Activated T-helper 2 cell treated with anti-CD3 and anti-CD28 coated beads, Interferon-gamma antibody, Interleukin-2, Interleukin-4, amounts not matched to agents 10 μg/mL and 5 μg/mL and 100 μg/mL, durations not matched to agents 14 hours and 24 hours and 36 hours (primary cell): ENCODE results near the gene MCEE. TPM values are rescaled to one million over a fixed set of nuclear protein-coding genes. Genes with fewer than 3 reads are reported as not detected.
"Not testable (repeated sequence)": the region's sequence is repeated elsewhere in the genome, so short reads cannot be mapped to it uniquely, and the experiment has no call there.

Source experiments
- DNase-seq: peaks from one replicate; pipeline ENCODE4 v3.0.0; 2021; ENCODE audit warnings: low spot score
- H3K27ac Mint-ChIP-seq: one replicate; pipeline ENCODE4 v1.8.0; 2021; ENCODE audit warnings: mixed read lengths
- H3K27me3 Mint-ChIP-seq: one replicate; pipeline ENCODE4 v1.8.0; 2021; ENCODE audit warnings: low read depth, mixed read lengths
- H3K36me3 Mint-ChIP-seq: one replicate; pipeline ENCODE4 v1.8.0; 2021; ENCODE audit warnings: low read depth, mixed read lengths
- H3K4me1 Mint-ChIP-seq: one replicate; pipeline ENCODE4 v1.8.0; 2021; ENCODE audit warnings: low read depth, mixed read lengths
- H3K4me3 Mint-ChIP-seq: one replicate; pipeline ENCODE4 v1.8.0; 2021; ENCODE audit warnings: low read depth, mild to moderate bottlenecking, moderate library complexity, mixed read lengths
- H3K9me3 Mint-ChIP-seq: one replicate; pipeline ENCODE4 v1.8.0; 2021; ENCODE audit warnings: mixed read lengths
- intact Hi-C: fragments of 100-400 bp; cut with micrococcal nuclease; formaldehyde crosslinking; loops from one replicate; pipeline ENCODE4 v1.15.1; 2023
- total RNA-seq: library from RNA; stranded (reverse); gene quantifications from 2 replicates; pipeline ENCODE4 v1.2.3, GENCODE V29; 2022

MCEE gene
- total RNA-seq, 1 donor from 2014 or later = 12.8 TPM

DNA sequence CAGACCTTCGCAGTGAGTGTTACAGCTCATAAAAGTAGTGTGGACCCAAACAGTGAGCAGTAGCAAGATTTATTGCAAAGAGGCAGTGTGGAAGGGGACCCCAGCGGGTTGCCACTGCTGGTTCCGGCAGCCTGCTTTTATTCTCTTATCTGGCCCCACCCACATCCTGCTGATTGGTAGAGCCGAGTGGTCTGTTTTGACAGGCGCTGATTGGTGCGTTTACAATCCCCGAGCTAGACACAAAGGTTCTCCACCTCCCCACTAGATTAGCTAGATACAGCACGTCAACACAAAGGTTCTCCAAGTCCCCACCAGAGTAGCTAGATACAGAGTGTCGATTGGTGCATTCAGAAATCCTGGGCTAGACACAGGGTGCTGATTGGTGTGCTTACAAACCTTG is 38.2 kb downstream of the MCEE start:
- H3K9me3 Mint-ChIP-seq = not testable (repeated sequence)

DNA sequence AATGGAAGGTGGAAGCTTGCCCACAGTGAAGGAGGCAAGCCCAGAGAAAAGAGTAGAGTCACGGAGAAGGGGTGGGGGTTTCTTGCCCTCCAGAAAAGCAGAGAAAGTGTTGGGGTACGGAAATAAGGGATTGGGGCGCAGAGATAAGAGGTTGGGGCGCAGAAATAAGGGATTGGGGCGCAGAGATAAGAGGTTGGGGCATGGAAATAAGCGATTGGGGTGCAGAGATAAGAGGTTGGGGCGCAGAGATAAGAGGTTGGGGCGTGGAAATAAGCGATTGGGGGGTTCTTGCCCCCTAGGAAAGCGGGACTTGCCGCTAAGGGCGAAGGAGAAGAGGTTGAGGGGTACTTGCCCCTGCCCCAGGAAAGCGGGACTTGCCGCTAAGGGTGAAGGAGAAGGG is 40.6 kb downstream of the MCEE start:
- H3K9me3 Mint-ChIP-seq, intact Hi-C loops, H3K4me3 Mint-ChIP-seq, H3K4me1 Mint-ChIP-seq, DNase-seq, H3K36me3 Mint-ChIP-seq, H3K27ac Mint-ChIP-seq: not testable (repeated sequence)
- H3K27me3 Mint-ChIP-seq = peaks cover 21% of the 10 kb centered on the region

More for the DNA sequence above, 38.2 kb downstream of the MCEE start:
- H3K4me1 Mint-ChIP-seq, H3K36me3 Mint-ChIP-seq, H3K4me3 Mint-ChIP-seq, intact Hi-C loops, H3K27ac Mint-ChIP-seq, DNase-seq: not testable (repeated sequence)
- H3K27me3 Mint-ChIP-seq = peaks cover 15% of the 10 kb centered on the region

DNA sequence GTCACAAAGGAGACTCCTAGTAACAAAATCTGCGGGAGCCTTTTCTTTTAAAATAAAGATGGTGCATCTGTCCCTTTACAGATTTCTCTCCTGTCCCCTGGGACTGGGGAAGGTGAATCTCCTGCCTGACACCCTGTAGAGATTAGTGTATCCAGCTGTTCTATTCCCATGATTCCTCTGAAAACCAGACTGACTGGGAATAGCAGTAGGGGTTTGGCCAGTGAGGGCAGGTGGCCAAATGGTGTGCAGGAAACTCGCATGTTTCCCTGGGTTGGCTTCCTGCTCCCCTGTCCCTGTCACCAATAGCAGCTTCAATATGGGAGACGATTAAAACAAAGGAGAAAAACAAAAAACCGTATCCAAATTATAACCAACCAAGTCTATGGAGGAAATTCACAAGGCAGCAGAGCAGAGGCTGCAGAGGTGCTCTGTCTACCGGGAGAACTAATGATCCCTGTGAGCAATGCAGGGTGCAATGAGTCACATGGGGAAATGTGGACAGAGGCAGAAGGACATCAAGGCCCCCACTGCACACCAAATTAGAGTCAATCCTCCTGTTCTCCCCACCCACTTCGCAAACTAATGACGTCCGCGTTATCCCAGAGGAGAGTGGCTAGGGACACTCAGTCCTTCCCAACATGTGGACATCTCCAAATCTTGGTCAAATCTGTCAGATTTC is 44.6 kb downstream of the MCEE start:
- DNase-seq, H3K27ac Mint-ChIP-seq, H3K4me3 Mint-ChIP-seq, intact Hi-C loops, H3K4me1 Mint-ChIP-seq, H3K36me3 Mint-ChIP-seq, H3K9me3 Mint-ChIP-seq: not testable (repeated sequence)
- H3K27me3 Mint-ChIP-seq = peaks cover 23% of the 10 kb centered on the region

DNA sequence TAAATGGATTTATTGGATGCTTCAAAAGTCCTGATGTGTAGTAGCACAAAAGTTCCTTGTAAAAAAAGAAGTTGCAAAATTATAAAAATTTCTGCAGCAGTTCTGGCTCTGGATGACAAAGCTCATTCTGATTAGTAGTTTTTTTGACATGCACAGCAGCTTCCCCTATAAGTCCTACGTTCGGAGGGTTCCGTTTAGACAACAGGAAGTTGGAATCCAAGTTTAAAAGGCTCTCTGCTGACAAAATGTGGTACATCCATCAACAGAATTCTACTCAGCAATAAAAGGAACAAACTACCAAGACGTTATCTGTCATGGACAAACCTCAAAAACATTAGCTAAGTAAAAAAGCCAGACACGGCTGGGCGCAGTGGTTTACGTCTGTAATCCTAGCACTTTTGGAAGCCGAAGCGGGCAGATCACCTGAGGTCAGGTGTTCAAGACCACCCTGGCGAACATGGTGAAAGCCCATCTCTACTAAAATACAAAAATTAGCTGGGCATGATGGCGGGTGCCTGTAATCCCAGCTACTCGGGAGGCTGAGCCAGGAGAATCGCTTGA is 46.2 kb downstream of the MCEE start:
- H3K4me1 Mint-ChIP-seq, H3K9me3 Mint-ChIP-seq, H3K27ac Mint-ChIP-seq, intact Hi-C loops, DNase-seq, H3K4me3 Mint-ChIP-seq, H3K36me3 Mint-ChIP-seq: not testable (repeated sequence)
- H3K27me3 Mint-ChIP-seq = peaks cover 20% of the 10 kb centered on the region

DNA sequence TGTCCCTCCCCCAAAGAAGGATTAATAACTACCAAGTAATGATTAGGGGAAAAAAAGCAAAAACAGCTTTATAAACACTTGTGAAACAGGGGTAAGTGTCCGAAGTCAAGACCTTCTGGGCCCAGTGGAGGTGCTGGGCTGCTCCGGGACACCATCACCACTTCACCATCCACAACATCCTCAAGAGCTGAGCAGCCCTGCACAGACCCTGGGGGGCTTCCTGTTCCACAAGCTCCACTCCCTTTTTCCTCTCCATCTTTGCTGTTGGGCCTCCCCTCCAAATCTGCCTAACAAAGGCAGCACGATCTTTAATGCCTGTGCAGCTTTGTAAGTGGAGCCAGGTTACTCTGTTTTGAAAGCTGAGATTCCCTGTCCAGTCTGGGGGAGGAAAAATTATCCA is 46.7 kb downstream of the MCEE start:
- intact Hi-C loops = not testable (repeated sequence)

DNA sequence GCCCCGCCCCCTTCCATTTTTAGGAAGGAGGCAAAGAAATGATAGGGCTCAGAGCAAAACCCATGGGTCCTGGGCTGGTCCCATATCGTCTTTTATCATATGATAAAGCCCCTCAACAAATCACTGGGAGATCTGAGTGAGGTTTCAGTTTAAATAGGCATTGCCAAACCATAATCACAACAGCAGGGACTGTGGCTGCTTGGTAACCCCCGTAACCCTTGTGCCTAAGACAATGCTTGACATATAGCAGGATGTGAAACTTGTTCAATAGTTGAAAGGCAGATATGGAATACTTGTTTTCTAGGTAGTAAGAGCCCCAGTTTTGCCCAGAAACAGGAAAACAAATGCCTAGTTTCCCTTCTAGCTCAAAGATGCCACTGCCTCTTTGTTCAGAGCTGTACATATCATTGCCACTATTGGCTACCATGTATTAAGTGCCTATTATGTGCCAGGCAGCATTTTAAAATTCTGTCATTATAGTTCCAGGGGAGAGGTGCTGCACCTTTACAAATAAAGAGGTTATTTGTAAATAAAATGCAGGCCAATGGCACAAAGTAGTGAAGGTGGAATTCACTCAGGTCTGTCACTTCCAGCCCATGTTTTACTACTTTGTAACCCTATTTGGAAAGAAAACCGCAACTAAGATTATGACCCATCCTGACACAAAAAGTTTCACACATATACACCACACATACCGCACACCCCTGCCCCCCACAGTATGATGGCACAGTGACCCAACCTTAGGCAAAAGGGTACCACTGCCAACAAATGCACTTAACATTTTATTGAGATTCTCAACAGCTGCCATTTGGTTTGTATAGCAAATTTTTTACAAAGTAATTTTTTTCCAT is 47.4 kb downstream of the MCEE start:
- intact Hi-C loops = no loop called here
- H3K27me3 Mint-ChIP-seq = peaks cover 15% of the 10 kb centered on the region
- DNase-seq = no peak
- H3K27ac Mint-ChIP-seq = peak overlapping the region; percentile 18
- H3K4me1 Mint-ChIP-seq = peaks cover 8% of the 10 kb centered on the region
- H3K36me3 Mint-ChIP-seq = peaks cover 10% of the 10 kb centered on the region
- H3K9me3 Mint-ChIP-seq = no peaks in the 10 kb centered on the region
- H3K4me3 Mint-ChIP-seq = no peak overlapping the region

More for the DNA sequence above, 46.7 kb downstream of the MCEE start:
- H3K27ac Mint-ChIP-seq, H3K36me3 Mint-ChIP-seq, H3K4me3 Mint-ChIP-seq, H3K9me3 Mint-ChIP-seq, DNase-seq, H3K4me1 Mint-ChIP-seq: not testable (repeated sequence)
- H3K27me3 Mint-ChIP-seq = peaks cover 18% of the 10 kb centered on the region

DNA sequence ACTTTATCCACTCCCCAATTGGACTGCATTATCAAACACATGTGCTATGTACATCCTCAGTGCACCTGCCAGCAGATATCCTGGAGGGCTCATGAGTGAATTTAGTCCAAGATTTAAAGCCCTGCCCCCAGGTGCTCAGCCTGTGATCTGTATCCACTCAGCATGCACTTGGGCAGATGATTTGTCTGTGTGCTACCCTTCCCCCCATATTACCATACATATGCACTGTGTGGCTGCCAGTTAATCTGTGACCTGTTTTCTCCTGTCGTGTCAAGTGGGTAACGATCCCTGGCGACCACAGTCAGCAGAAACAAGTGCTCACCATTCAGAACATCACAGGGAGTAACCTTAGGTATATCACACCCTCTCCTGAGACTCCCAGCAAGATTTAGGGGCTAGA is 51.4 kb downstream of the MCEE start:
- no peak overlapping the region for H3K27ac Mint-ChIP-seq
- no peak for DNase-seq
- H3K9me3 Mint-ChIP-seq = no peaks in the 10 kb centered on the region
- peaks cover 14% of the 10 kb centered on the region for H3K4me1 Mint-ChIP-seq
- intact Hi-C loops = no loop called here
- no peak overlapping the region for H3K4me3 Mint-ChIP-seq
- no peaks in the 10 kb centered on the region for H3K27me3 Mint-ChIP-seq
- peaks cover 34% of the 10 kb centered on the region for H3K36me3 Mint-ChIP-seq

DNA sequence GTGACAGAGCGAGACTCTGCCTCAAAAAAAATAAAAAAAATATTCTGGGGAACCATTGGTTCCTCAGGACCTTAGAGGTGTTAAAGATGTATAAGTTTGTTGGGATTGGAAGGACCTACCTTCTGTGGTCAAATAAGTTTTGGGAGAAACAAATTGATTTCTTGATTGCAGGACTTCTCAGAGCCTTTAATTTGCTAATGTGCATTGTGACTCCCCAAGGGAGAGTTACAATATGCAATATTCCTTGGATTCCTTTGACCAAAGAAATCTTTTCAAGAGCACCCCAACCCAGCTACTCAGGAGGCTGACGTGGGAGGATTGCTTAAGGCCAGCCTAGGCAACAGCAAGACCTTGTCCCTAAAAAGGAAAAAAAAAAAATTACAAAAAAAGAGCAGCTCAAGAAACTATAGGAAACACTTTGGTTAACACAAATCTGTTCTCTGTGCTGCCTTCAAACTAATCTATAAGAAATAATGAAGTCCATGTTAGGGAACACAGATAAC is 55.1 kb downstream of the MCEE start:
- Mint-ChIP-seq H3K4me3 (no peak overlapping the region), H3K27ac (no peak overlapping the region), H3K4me1 (peaks cover 33% of the 10 kb centered on the region), H3K36me3 (peaks cover 52% of the 10 kb centered on the region), H3K9me3 (no peaks in the 10 kb centered on the region), H3K27me3 (no peaks in the 10 kb centered on the region)
- intact Hi-C loops = no loop called here
- DNase-seq = no peak

DNA sequence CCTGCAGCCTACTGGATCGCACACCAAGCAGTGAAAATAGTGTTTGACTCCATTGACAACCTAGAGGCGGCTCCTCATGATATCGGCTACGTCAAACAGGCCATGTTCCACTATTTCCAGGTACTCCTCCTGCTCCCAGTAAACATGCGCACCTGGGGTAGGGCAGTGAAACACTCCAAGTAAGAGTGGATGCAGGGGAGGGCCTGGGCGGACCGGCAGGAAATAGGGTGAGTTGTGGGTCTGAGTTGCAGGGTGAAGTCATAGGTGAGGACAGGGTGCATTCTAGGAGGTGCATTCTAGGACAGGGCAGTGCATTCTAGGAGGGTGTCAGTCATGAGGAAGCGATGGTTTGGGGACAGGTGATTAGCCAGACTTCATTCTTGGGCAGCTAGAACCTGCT is 56.6 kb downstream of the MCEE start:
- Mint-ChIP-seq H3K4me1 (peaks cover 42% of the 10 kb centered on the region), H3K9me3 (no peaks in the 10 kb centered on the region), H3K27ac (no peak overlapping the region), H3K36me3 (peaks cover 48% of the 10 kb centered on the region), H3K27me3 (no peaks in the 10 kb centered on the region), H3K4me3 (no peak overlapping the region)
- DNase-seq = no peak
- intact Hi-C loops = no loop called here

DNA sequence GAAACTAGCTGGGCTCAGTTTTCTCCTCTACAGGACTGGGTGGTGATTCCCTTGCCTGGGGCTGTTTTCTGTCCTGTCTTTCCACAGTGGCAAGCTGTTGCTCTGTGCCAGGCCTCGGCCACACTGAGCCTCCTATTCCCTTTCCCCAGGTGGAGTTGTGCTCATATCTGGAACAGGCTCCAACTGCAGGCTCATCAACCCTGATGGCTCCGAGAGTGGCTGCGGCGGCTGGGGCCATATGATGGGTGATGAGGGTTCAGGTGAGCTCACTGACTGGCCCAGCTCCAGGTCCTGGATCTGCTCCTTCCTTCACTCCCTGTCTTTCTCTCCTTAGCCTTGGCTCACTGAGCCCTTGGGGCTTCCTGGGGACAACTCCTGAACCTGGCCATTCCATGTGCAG is 57.5 kb downstream of the MCEE start:
- Mint-ChIP-seq H3K27ac (no peak overlapping the region), H3K36me3 (peaks cover 44% of the 10 kb centered on the region)

DNA sequence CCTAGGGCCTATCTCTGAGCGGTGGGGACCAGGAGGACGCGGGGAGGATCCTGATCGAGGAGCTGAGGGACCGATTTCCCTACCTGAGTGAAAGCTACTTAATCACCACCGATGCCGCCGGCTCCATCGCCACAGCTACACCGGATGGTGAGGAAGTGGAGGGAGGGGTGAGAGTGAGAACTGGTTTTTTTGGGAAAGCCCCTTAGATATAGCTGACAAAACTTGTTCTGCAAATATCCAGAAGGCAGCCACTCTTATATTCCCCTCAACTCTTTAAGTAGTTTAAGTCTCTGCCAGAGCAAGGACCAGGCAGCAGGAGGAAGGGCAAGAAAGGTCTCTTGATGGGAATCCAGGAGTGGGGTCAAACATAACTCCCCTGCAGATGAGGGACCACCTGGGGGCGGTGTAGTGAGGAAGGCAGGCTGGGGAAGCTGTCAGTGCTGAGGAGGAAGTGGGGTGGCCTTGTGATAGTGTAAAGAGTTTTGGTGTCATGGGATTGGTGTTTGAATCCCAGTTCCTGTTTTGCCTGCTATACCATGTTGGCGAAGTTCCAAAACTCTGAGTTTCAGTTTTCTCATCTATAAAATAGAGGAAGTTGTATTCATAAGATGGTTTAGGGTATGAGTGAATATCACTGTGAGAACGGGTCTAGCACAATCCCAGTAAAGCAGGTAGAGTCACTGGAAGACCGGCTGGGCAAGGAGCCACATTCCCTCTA is 58.2 kb downstream of the MCEE start:
- intact Hi-C loops = no loop called here
- Mint-ChIP-seq H3K9me3 (no peaks in the 10 kb centered on the region), H3K36me3 (peaks cover 39% of the 10 kb centered on the region), H3K4me3 (peak overlapping the region; percentile 69), H3K4me1 (peaks cover 47% of the 10 kb centered on the region), H3K27me3 (no peaks in the 10 kb centered on the region), H3K27ac (peak overlapping the region; percentile 78)
- peak; percentile 28 for DNase-seq

More for the DNA sequence above, 57.5 kb downstream of the MCEE start:
- no peak overlapping the region for H3K4me3 Mint-ChIP-seq
- H3K4me1 Mint-ChIP-seq = peaks cover 47% of the 10 kb centered on the region
- intact Hi-C loops = no loop called here
- H3K27me3 Mint-ChIP-seq = no peaks in the 10 kb centered on the region
- no peak for DNase-seq
- H3K9me3 Mint-ChIP-seq = no peaks in the 10 kb centered on the region

DNA sequence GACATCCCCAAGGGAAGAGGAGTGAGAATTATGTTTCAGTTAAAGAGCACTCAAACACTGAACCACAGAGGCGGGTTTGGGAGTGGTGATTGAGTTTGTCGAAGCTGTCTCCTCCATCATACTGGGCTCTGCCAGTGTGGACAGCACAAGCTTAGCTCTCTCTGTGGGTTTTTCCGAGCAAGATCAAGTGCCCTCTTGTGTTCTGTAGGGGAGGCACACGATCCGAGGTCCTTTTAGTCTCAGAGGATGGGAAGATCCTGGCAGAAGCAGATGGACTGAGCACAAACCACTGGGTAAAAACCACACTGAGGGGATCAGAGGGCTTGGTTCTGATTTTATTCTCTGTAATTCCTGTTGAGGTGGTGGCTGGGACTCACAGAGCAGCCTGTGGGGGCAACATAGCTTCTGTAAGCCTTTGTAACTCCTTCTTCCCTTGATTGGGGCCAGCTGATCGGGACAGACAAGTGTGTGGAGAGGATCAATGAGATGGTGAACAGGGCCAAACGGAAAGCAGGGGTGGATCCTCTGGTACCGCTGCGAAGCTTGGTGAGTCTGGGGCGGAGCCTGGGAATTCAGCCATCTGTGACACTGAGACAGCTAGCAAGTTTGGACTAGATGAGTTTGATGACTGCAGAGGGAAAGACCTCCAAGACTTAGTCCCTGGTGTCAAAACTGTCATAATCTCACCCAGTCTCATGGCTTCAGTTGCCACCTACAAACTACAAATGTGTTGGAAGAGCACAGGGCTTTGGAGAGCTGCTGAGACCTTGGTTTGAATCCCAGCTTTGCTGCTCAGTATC is 59.5 kb downstream of the MCEE start:
- intact Hi-C loops = no loop called here
- peaks cover 34% of the 10 kb centered on the region for H3K36me3 Mint-ChIP-seq
- DNase-seq = no peak

More for the DNA sequence above, 59.5 kb downstream of the MCEE start:
- Mint-ChIP-seq H3K27me3 (no peaks in the 10 kb centered on the region), H3K4me3 (peak overlapping the region; percentile 3), H3K9me3 (no peaks in the 10 kb centered on the region), H3K27ac (no peak overlapping the region), H3K4me1 (peaks cover 50% of the 10 kb centered on the region)
